ENCODE measurements around the gene FMN1. TPM values are rescaled to one million over a fixed set of nuclear protein-coding genes. Genes with fewer than 3 reads are reported as not detected.

Gene FMN1
- total RNA-seq, 1 experiment from 2014 or later: 21.9 TPM

DNA sequence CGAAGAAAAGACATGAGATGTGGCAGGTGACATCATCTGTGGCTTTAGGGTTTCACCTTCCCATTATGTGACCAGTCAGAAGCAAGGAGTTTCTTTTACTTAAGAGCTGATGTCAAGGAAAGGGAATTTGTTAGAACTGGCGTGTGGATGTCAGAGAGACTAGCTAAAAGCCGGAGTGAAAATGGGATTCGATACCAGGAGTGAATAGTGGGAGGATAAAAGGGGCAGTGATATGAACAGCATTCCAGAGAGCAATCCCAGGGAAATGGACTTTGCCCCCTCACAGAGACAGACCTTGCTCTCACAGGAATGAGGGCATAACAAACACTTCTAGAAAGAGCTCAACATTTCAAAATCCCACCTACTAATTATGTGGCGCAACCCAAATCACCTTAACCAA, 5.9 kb upstream of the FMN1 start:
- no peak for DNase-seq (ENCODE audit: low read depth)

DNA sequence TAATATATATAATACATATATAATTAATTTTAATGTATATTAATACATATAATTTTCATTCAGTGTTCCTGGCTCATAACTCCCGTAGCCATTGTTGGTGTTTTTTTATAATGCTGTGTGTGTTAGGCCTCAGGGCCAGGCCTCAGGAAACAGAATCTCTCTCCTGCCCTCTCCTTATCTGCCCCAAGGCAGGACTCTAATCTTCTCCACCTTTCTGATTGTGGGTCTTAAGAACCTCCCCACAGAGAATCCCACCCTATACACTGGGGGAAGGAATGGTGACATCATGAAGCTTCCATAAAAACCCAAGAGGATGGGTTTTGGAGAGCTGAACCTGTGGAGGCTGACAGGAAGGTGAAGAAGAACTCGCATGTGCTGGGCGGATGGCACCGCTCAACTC, 4.0 kb upstream of the FMN1 start:
- no peak for DNase-seq (ENCODE audit: low read depth)

DNA sequence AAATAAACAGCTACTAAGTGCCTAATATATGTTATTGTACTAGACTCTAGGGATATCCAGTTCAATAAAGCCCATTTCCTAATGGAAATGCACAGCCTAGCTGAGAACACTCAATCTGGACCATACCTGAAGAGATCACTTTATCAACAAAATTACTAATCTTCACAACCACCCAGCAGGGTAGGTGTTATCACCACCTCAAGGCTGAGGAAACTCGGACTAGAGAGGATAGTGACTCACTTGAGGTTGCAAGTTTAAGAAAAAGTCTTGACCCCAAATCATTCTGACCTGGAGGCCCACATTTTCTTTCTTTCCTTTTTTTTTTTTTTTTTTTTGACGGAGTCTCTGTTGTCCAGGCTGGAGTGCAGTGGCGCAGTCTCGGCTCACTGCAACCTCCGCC, 3.1 kb upstream of the FMN1 start:
- no peak for DNase-seq (ENCODE audit: low read depth)

- no peak for DNase-seq (ENCODE audit: low read depth)
These were observed 277 bp downstream of the FMN1 start for GRCh38 chr15:33194237-33194636.

DNA sequence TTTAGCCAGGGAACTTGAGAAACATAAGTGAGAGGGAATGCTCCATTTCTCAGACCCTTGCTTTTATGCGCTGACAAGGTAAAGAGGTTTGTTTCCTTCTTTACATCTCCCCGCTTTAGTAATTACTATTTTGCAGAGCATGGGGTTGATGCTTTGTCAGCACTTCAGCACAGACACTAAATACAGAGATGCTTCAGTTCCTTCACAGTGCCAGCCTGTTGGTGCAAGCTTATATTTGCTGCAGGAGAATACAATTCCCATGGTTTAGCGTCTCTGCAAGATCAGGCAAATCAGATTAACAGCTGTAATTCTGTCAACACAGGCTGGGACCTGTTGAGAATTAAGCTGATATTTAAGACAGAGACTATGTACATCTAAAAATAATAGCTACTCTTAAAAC, 2.9 kb downstream of the FMN1 start:
- no peak for DNase-seq (ENCODE audit: low read depth)

GRCh38 chr15:33190539-33190938, 4.0 kb downstream of the FMN1 start:
- no peak for DNase-seq (ENCODE audit: low read depth)

DNA sequence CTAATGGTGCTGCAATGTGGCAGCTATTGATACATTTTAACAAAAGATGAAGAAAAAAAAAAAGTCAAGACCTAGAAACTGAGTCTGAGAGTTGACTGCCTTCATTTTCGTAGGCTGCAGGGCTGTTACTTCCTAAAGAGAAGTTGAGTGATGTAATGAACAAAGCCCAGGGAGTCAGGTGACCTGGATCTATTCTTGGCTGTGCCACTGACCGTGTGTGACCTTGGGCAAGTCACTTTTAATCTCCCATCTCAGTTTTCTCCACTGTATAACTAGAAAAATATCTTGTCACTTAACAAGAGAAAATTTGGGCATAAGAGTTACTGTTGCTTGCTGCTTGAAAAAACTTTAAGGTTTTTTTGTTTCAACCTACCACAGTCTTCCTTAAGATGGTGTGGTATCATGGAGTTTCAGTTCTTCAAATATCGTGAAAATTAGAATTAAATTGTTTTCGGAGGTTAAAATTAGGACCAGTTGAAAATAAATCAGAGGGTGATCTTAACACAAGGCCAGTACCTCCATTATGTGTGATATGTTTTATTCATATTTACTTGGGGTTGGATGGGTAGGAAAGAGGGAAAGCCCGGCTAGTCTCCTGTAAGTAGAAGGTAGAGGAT, 5.8 kb downstream of the FMN1 start:
- peak; percentile 5 for DNase-seq (ENCODE audit: low read depth)

DNA sequence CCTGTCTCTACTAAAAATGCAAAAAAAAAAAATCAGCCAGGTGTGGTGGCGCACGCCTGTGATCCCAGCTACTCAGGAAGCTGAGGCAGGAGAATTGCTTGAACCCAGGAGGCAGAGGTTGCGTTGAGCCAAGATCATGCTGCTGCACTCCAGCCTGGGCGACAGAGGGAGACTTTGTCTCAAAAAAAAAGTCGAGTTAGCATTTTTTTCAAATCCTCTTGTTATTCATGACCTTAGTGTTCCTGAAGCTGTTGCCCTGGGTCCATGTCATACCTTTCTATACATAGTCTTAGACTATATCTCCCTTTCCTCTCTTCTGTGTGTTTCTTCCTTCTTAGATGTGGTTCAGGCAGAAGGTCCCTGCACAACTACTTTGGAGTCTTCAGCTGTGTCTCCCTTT, 6.4 kb downstream of the FMN1 start:
- DNase-seq (ENCODE audit: low read depth): no peak

GRCh38 chr15:33183334-33183733, 11.2 kb downstream of the FMN1 start:
- no peak for DNase-seq (ENCODE audit: low read depth)

DNA sequence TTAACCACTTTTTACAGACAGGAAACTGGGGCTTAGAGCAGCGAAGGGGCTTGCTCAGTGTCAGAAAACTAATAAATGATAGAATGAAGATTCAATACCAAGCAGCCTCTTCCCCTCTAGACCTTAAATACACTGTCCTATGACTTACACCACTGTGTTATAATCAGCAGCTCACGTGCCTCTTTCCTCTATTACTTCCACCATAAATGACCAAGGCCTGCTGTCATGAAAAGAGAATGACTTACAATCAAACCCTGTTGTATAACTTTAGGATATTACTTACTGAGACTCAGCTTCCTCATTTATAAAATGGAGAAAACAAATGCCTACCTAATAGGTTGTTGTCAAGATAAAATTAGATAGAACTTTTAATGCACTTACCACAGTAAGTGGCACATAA, 11.6 kb downstream of the FMN1 start:
- no peak for DNase-seq (ENCODE audit: low read depth)

DNA sequence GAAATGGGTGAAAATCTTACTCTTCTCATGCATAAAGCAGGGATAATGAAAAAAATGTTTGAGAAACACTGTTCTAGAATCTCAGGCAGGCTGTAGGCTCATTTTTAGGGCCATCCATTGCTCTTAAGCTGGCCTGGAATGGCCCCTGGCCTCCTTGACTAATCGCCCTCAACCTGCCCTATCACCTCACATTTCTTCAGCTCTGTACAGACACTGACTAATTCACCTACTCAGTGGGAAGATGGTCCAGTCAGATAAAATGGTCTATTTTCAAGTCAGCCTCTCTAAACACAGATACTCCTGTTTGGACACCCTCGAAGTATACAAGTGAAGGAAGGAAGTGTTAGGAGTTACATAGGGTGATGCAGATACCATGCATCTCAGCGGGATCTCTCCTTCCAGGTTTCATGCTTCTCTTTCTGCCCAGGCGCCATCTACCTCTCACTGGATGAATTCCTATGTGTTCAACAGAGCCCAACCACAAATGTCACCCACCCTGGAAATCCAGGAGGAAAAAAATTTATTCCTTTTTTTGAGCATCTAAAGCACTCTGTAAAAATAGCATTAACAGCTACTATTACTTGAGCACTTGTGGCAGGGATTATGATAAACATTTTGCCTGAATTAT, 12.1 kb downstream of the FMN1 start:
- DNase-seq (ENCODE audit: low read depth): peak; percentile 5

DNA sequence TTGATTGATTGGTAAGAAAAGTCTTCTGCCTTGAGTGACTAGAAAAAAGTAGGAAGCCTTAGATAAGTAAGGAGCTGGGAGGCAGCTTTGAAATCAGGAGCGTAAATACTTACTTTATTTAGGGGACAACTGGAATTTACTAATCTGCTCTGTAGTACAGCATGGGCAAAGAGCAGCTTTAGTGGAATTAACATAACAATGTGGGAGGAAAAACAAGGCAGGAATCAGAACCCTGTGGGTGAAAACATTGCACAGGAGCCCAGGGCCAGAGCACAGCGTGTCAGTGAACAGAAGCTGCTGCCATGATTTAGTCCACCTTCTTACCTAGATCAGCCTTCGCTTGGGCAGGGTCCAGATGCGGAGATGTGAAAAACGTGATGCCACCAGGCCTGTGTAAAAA, 14.6 kb downstream of the FMN1 start:
- DNase-seq (ENCODE audit: low read depth): no peak

- DNase-seq (ENCODE audit: low read depth): no peak
These were observed 23.3 kb downstream of the FMN1 start for GRCh38 chr15:33171202-33171601.

- DNase-seq (ENCODE audit: low read depth): no peak
These were observed 24.9 kb downstream of the FMN1 start for GRCh38 chr15:33169625-33170024.

- DNase-seq (ENCODE audit: low read depth): no peak
These were observed 26.1 kb downstream of the FMN1 start for GRCh38 chr15:33168444-33168843.

DNA sequence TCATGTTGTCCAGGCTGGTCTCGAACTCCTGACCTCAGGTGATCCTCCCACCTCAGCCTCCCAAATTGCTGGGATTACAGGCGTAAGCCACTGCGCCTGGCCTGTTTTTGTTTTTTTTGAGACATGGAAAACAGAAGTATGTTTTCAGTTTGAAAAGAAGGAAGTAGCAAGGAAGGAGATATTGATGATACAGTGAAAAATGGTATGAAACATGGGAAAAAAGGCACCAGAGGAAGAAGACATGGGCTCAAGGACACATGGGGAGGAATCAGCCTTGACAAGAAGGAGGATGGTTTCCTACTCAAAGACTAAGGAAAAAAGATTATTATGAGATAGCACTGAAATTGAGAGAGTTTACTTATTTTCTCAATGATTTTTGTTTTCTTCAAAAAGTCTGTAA, 30.7 kb downstream of the FMN1 start:
- no peak for DNase-seq (ENCODE audit: low read depth)

DNA sequence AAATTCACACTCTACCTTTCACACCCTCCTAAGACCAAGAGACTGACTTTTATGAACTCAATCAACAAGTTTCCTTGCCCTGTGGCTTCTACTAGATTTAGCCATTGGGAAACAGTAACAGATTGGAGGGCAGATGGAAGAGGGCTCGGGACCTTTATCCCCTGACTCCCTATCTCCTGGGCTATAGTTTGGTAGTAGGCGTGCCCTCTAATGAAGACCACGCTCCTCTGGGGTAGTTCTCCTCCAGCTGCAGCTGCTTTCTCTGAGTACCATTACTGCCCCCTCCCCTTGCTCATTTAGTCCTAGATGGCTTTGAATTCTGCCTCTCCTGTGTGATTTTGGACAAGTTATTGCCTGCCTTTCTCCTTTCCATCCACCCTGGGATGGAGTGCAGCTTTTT, 33.3 kb downstream of the FMN1 start:
- no peak for DNase-seq (ENCODE audit: low read depth)

- no peak for DNase-seq (ENCODE audit: low read depth)
These were observed 33.8 kb downstream of the FMN1 start for GRCh38 chr15:33160581-33161165.

DNA sequence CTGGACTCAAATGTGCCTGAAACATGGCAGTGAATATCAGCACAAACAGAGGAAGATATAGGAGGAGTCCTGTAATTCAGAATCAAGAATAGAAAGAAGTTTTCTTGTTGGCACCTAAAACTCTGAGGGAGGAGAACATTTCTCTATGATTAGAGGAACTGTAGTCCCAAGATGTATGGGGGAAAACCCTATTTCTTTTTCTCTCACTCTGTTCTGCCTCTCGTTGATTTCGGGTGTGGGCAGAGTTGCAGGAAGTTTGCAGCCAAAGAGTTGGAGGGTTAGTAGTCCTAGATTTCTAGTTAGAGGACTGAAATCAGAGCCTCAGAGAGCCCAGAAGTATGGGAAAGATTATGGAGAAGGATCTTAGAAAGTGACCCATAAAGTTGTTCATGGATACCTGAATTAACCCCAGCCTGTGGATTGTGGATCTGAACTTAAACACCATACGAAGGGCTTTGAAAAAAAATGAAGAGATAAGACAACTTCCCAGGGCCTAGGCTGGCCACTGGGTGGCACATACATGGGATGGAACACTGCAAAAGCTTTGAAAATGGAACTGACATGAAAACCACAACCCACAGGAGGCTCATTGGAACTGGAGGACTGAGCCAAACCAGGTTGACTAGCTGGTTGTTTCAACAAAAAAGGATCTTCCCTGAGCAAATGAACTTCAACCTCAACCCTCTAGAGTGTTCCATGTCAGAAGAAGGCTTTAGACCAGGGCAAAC, 34.6 kb downstream of the FMN1 start:
- DNase-seq (ENCODE audit: low read depth): peak; percentile 59

- DNase-seq (ENCODE audit: low read depth): no peak
These were observed 36.1 kb downstream of the FMN1 start for GRCh38 chr15:33158366-33158765.

GRCh38 chr15:33157371-33158037, 37.0 kb downstream of the FMN1 start:
- DNase-seq (ENCODE audit: low read depth): no peak

All from LHCN-M2 (cell line).